IPS-NIHi11 (cell line): Measurements from ENCODE around the gene KDM4D.
"Not testable (repeated sequence)": the region's sequence is repeated elsewhere in the genome, so short reads cannot be mapped to it uniquely, and the experiment has no call there.

Experiments
- DNase-seq: peaks from one replicate; pipeline ENCODE4 v3.0.0; 2012; ENCODE audit warnings: mixed read lengths, low spot score

KDM4D gene

GRCh38 chr11:95033051-95033450, 59.5 kb downstream of the KDM4D start:
- no peak for DNase-seq

- DNase-seq, result no peak
Observed at GRCh38 chr11:95035316-95035715, 61.8 kb downstream of the KDM4D start.

- not testable (repeated sequence) for DNase-seq
Observed at GRCh38 chr11:95037356-95038035, 64.0 kb downstream of the KDM4D start.

GRCh38 chr11:95042239-95042638, 68.7 kb downstream of the KDM4D start:
- DNase-seq, result no peak

GRCh38 chr11:95042906-95043305, 69.4 kb downstream of the KDM4D start:
- no peak for DNase-seq

- no peak for DNase-seq
Observed at GRCh38 chr11:95044010-95044409, 70.5 kb downstream of the KDM4D start.

- DNase-seq, result no peak
Observed at GRCh38 chr11:95045812-95046211, 72.3 kb downstream of the KDM4D start.
